Chondrocyte (in vitro differentiated cells): Measurements from ENCODE around the gene TMIE. TPM values are rescaled to one million over a fixed set of nuclear protein-coding genes. Genes with fewer than 3 reads are reported as not detected.

ENCODE experiments used
- DNase-seq: peaks from one replicate; pipeline ENCODE4 v3.0.0; 2021; ENCODE audit warnings: mixed read lengths, low spot score
- H3K27ac Mint-ChIP-seq: one replicate; pipeline ENCODE4 v1.8.0; 2021; ENCODE audit warnings: mild to moderate bottlenecking, moderate library complexity, mixed read lengths; ENCODE audit not compliant: unreplicated experiment
- H3K27me3 Mint-ChIP-seq: 2 replicates; pipeline ENCODE4 v1.8.0; 2021; ENCODE audit warnings: low read depth, mixed read lengths
- H3K36me3 Mint-ChIP-seq: 2 replicates; pipeline ENCODE4 v1.8.0; 2021; ENCODE audit warnings: low read depth, mixed read lengths
- H3K4me1 Mint-ChIP-seq: 2 replicates; pipeline ENCODE4 v1.8.0; 2021; ENCODE audit warnings: low read depth, mild to moderate bottlenecking, mixed read lengths
- H3K4me3 Mint-ChIP-seq: one replicate; pipeline ENCODE4 v1.8.0; 2021; ENCODE audit warnings: mild to moderate bottlenecking, moderate library complexity, mixed read lengths; ENCODE audit not compliant: unreplicated experiment
- H3K9me3 Mint-ChIP-seq: 2 replicates; pipeline ENCODE4 v1.8.0; 2021; ENCODE audit warnings: low read depth, mixed read lengths
- total RNA-seq: library from RNA; stranded (reverse); gene quantifications from 3 replicates; pipeline ENCODE4 v1.2.1, GENCODE V29; 2021
- TF ChIP-seq, protein P1 (sequence below): fragments of 200-600 bp; sonication (generic); IDR thresholded peaks from 2 replicates; pipeline ENCODE4 v1.5.0; 2021; ENCODE audit warnings: antibody characterized with exemption, mild to moderate bottlenecking, moderate library complexity

Gene TMIE
- total RNA-seq, 1 donor from 2014 or later, result 0.25 TPM

DNA sequence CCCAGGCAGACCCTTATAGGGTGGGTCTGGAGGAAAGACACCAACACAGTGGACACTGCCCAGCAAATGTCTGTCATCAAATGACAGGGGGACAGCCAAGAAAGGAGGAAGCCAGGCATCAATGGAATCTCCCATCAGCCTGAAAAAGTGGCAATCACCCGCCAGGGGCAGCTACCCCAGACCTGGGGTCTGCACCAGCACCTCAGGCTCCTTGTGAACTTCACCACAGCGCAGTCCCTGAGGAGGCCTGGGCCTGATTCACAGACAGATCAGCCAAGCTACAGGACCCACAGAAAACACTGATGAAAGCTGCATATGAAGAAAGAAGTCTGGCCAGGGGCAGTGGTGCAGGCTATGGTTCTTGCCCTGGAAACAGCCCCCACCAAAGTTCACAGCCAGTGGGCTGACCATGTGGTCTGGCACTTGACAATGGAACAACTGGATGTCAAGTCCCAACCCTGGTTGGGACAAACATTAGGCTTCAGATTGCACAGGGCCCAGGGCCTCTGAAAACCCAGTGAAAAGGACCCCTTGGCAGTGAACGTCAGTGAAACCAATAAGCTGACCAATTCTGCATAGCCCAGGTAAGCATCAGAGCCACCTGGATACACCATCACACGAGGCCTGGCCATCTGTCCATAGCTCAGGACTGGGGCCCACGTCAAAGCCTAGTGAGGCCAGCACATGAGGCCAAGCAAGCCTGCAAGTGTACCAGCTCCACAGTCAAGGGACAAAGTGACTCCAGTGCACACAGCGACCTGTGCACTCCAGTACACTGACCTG is 36.8 kb upstream of the TMIE start:
- Mint-ChIP-seq H3K4me3 (no peak overlapping the region), H3K9me3 (no peaks in the 10 kb centered on the region), H3K4me1 (peaks cover 16% of the 10 kb centered on the region), H3K27ac (no peak overlapping the region), H3K36me3 (no peaks in the 10 kb centered on the region), H3K27me3 (peaks cover 5% of the 10 kb centered on the region)
- peak; percentile 59 for DNase-seq
- TF ChIP-seq, protein P1, sequence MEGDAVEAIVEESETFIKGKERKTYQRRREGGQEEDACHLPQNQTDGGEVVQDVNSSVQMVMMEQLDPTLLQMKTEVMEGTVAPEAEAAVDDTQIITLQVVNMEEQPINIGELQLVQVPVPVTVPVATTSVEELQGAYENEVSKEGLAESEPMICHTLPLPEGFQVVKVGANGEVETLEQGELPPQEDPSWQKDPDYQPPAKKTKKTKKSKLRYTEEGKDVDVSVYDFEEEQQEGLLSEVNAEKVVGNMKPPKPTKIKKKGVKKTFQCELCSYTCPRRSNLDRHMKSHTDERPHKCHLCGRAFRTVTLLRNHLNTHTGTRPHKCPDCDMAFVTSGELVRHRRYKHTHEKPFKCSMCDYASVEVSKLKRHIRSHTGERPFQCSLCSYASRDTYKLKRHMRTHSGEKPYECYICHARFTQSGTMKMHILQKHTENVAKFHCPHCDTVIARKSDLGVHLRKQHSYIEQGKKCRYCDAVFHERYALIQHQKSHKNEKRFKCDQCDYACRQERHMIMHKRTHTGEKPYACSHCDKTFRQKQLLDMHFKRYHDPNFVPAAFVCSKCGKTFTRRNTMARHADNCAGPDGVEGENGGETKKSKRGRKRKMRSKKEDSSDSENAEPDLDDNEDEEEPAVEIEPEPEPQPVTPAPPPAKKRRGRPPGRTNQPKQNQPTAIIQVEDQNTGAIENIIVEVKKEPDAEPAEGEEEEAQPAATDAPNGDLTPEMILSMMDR, result no peak

DNA sequence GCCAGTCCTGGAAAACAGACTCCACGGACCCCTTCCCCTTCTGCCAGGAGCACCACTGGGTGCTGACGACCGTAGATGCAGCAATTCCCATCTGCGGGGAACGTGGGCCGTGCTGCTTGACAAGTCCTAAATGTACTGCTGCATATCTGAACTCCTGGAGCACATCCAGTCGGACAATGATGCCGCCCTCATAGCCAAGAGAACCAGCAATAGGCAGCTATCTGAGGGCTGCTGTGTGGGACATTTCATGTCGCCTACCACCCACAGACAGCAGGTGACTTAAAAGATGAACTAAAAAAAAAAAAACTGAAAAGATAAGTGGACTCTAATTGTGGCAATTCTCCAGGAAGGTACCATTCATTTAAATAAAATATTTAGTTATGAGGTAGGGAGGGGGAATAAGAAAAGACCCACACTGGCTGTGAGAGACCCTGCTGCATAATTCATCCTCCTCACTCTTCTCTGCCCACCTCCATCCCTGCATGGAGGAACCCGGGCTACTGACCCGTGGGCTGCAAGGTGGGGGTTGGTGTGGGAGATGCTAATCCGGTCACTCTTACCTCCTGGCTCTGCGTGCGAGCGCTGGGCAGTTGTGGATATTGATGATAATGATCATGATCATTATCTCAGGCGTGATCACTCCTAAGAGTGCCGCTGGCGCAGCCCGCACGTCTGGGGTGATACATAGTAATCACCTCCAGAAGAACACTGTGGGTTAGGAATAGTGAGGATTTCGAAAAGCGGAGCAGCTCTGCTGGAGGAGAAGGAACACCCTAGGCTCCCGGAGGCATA is 36.0 kb upstream of the TMIE start:
- DNase-seq, result peak; percentile 79
- Mint-ChIP-seq H3K9me3 (no peaks in the 10 kb centered on the region), H3K4me3 (no peak overlapping the region), H3K4me1 (peaks cover 8% of the 10 kb centered on the region), H3K27me3 (peaks cover 5% of the 10 kb centered on the region), H3K27ac (no peak overlapping the region), H3K36me3 (no peaks in the 10 kb centered on the region)
- TF ChIP-seq, protein P1, result no peak

DNA sequence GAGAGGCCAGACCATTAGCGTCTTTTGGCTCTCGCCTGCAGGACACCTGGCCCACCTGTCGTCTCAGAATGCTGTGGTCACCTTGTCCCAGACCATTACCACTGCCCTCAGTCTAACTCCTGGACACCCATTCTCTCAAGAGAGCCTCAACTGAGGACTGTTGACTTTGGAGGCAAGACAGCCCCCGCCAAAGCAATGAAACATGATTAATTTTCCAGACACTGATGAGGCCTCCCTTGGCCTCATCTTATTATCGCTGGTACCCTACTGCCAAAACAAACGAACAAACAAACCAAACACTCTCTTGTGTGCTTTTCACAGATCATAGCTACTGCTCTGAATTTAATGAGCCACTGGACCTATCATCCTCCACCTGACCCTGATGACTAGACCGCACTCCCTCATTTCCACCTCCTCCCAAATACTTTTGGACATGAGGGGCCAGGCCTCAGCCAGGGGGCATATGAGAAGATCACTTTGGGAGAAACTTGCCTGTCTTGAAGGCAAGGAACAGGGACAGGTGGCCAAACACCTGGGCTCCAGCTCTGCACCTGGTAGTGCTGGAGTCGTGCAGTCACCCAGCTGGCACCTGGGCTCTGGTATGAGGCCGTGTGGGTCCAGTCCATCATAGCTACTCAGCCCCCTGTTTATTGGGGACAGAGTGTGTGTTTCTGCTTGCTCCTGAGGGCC is 35.3 kb upstream of the TMIE start:
- Mint-ChIP-seq H3K36me3 (no peaks in the 10 kb centered on the region), H3K4me3 (no peak overlapping the region), H3K4me1 (peaks cover 6% of the 10 kb centered on the region), H3K9me3 (no peaks in the 10 kb centered on the region), H3K27me3 (peaks cover 5% of the 10 kb centered on the region), H3K27ac (no peak overlapping the region)
- peak; percentile 66 for DNase-seq
- TF ChIP-seq, protein P1, result no peak

DNA sequence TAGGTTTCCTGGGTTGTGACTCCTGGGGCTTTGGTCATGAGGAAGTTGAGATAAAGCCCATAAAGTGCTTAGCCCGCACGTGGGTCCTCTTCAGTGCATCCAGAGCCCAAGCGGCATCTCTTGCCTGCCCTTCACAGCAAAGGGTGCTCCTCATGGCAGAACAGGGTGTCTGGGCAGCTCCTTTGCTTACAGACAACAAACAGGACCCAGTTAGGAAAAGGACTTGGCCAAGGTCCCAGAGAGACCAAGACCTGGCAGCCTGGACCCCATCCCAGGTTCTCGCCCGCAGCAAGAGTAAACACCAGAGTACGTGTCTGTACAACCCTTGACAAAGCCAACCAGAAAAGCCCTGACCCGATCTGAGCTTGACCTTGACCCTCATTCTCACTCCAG is 34.7 kb upstream of the TMIE start:
- H3K36me3 Mint-ChIP-seq, result no peaks in the 10 kb centered on the region
- no peak overlapping the region for H3K27ac Mint-ChIP-seq
- no peak overlapping the region for H3K4me3 Mint-ChIP-seq
- H3K4me1 Mint-ChIP-seq, result peaks cover 4% of the 10 kb centered on the region
- H3K9me3 Mint-ChIP-seq, result no peaks in the 10 kb centered on the region
- peaks cover 5% of the 10 kb centered on the region for H3K27me3 Mint-ChIP-seq
- no peak for DNase-seq
- TF ChIP-seq, protein P1, result no peak

DNA sequence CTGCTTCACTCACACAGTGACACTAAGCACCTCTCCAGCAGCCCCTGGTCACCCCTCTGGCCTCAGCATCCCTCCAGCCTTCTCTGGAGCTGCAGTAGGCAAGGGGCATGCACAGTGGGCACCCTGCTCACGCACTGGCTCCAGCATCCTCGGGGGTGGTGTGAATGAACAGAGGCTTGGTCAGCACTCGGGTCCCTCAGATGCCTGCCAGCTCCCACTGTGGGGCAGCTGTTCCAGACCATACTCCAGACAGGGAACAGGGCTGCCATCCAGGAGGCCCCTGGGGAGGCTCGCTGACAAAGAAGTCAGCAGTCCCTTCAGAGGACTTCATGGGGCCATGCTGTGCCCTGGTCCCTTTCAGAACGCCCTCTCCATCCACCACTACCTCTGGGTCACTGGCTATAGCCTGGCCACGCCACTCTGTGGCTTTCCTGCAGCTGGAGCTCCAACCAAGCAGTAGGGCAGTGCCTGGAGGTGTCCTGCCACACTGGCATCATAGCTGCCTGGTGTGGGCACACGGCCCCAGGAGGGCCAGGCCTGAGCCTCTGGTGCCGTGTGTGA is 34.1 kb upstream of the TMIE start:
- H3K4me3 Mint-ChIP-seq, result no peak overlapping the region
- no peaks in the 10 kb centered on the region for H3K9me3 Mint-ChIP-seq
- H3K36me3 Mint-ChIP-seq, result no peaks in the 10 kb centered on the region
- no peak overlapping the region for H3K27ac Mint-ChIP-seq
- DNase-seq, result peak; percentile 62
- H3K4me1 Mint-ChIP-seq, result peaks cover 4% of the 10 kb centered on the region
- H3K27me3 Mint-ChIP-seq, result peaks cover 5% of the 10 kb centered on the region
- TF ChIP-seq, protein P1, result no peak
